T-cell (primary cell): Measurements from ENCODE around the gene ANKRD18A. TPM values are rescaled to one million over a fixed set of nuclear protein-coding genes. Genes with fewer than 3 reads are reported as not detected.

Source experiments
- ATAC-seq, 4 experiments: fragments of 200-7000 bp in 3 of 4; fragments of 150-1000 bp in 1 of 4; cut with Tn5 transposase; replicated peaks in 1 of 4; 1 replicate in 3 of 4; 2 replicates in 1 of 4; pipeline ENCODE4 v1.10.0; 2021; ENCODE audit warnings: moderate library complexity in 3 of 4, mild to moderate bottlenecking in 2 of 4, moderate number of reproducible peaks in 1 of 4
- CTCF ChIA-PET, 2 donors: fragments of 300-600 bp; sonication (Branson Sonifier 250); formaldehyde crosslinking; loops; one replicate each; lab custom pipeline; 2022; ENCODE audit warnings: antibody characterized with exemption in 2 of 2; lab: Charles Lee
- POLR2A ChIA-PET, 2 donors: fragments of 300-600 bp; sonication (Branson Sonifier 250); formaldehyde crosslinking; loops; one replicate each; lab custom pipeline; 2022; ENCODE audit warnings: antibody characterized with exemption in 2 of 2; lab: Charles Lee
- DNase-seq, 35 experiments: peaks; one replicate each; pipeline versions ENCODE4 v3.0.0 to v3.0.0-alpha.2; 2013 to 2023
- H3K27ac ChIP-seq: one replicate; pipeline ENCODE4 v1.5.1; 2013; ENCODE audit warnings: low read length
- H3K27me3 ChIP-seq, 2 experiments: replicated peaks in 1 of 2; 1 replicate in 1 of 2; 2 replicates in 1 of 2; pipeline versions ENCODE4 v1.6.1 to v1.7.0; 2013; ENCODE audit warnings: low read length in 1 of 2, mixed read lengths in 1 of 2; ENCODE audit not compliant: control insufficient read depth in 2 of 2, insufficient read depth in 2 of 2; ENCODE audit errors: extremely low read depth in 1 of 2
- H3K36me3 ChIP-seq, 2 donors: 1 replicate in 1 of 2; 2 replicates in 1 of 2; pipeline versions ENCODE4 v1.6.1 to v1.7.0; 2013; ENCODE audit warnings: low read length in 1 of 2; ENCODE audit not compliant: control insufficient read depth in 2 of 2, insufficient read depth in 1 of 2; ENCODE audit errors: extremely low read depth in 1 of 2
- H3K4me1 ChIP-seq, 2 experiments: 1 replicate in 1 of 2; 2 replicates in 1 of 2; pipeline versions ENCODE4 v1.6.1 to v1.7.0; 2013; ENCODE audit warnings: low read length in 2 of 2, mixed read lengths in 1 of 2; ENCODE audit not compliant: insufficient read depth in 2 of 2, control insufficient read depth in 1 of 2; ENCODE audit errors: extremely low read depth in 1 of 2
- H3K4me3 ChIP-seq, 2 donors: 1 replicate in 1 of 2; 2 replicates in 1 of 2; pipeline versions ENCODE4 v1.5.1 to v1.7.0; 2013; ENCODE audit warnings: mild to moderate bottlenecking in 2 of 2, low read length in 1 of 2, moderate library complexity in 1 of 2; ENCODE audit not compliant: control insufficient read depth in 1 of 2; ENCODE audit errors: extremely low read depth in 1 of 2
- H3K9me3 ChIP-seq: 2 replicates; pipeline ENCODE4 v1.7.0; 2013
- H3K27ac Mint-ChIP-seq, 2 donors: one replicate each; pipeline ENCODE4 v1.8.0; 2020 to 2021; ENCODE audit warnings: mild to moderate bottlenecking in 2 of 2, mixed read lengths in 2 of 2
- H3K27me3 Mint-ChIP-seq, 2 donors: one replicate each; pipeline ENCODE4 v1.8.0; 2021 to 2022; ENCODE audit warnings: mixed read lengths in 2 of 2
- H3K36me3 Mint-ChIP-seq: one replicate; pipeline ENCODE4 v1.8.0; 2021; ENCODE audit warnings: mixed read lengths
- H3K4me1 Mint-ChIP-seq, 3 donors: one replicate each; pipeline ENCODE4 v1.8.0; 2020 to 2022; ENCODE audit warnings: mixed read lengths in 3 of 3, mild to moderate bottlenecking in 1 of 3
- H3K4me3 Mint-ChIP-seq, 3 donors: one replicate each; pipeline ENCODE4 v1.8.0; 2020 to 2022; ENCODE audit warnings: mild to moderate bottlenecking in 3 of 3, mixed read lengths in 3 of 3, moderate library complexity in 3 of 3
- H3K9me3 Mint-ChIP-seq, 3 donors: one replicate each; pipeline ENCODE4 v1.8.0; 2020 to 2022; ENCODE audit warnings: mixed read lengths in 3 of 3
- WGBS: methylation state at CpG from one replicate; pipeline ENCODE4 v1.1.5; 2013; ENCODE audit warnings: missing lambda C conversion rate; ENCODE audit not compliant: insufficient coverage; 5-methylcytosine and 5-hydroxymethylcytosine counted together
- total RNA-seq, 35 experiments: library from RNA in 6 of 35; stranded (reverse) in 6 of 35; fragments of 120-200 nt in 1 of 35; gene quantifications; one replicate each; pipeline versions ENCODE4 v1.2.1 to v1.2.4 and lab custom pipeline; 2013 to 2026

Gene ANKRD18A
- total RNA-seq, 5 donors from 2014 or later (not counting 1 experiment from before 2014, with no cell fraction given), result 1.2 to 16.5 (median 5.1) TPM

- no peak overlapping the region for H3K4me3 ChIP-seq
- Mint-ChIP-seq H3K4me1 (no peaks in the 10 kb centered on the region), H3K4me3 (no peak overlapping the region), H3K27ac (no peak overlapping the region), H3K36me3 (no peaks in the 10 kb centered on the region), H3K27me3 (peaks cover 0 to 11% of the 10 kb centered on the region in 2 donors), H3K9me3 (no peaks in the 10 kb centered on the region)
- DNase-seq (no peak), ATAC-seq (no peak)
- H3K36me3 ChIP-seq, result no peaks in the 10 kb centered on the region
- no peak overlapping the region for H3K27ac ChIP-seq
- CTCF ChIA-PET, result no interaction called here
- H3K27me3 ChIP-seq, result peaks cover 2 to 14% of the 10 kb centered on the region in 2 experiments
- WGBS, result no CpG with 5 or more reads among the region's 3 CpGs
- POLR2A ChIA-PET, result no interaction called here
- H3K9me3 ChIP-seq, result no peaks in the 10 kb centered on the region
- no peaks in the 10 kb centered on the region for H3K4me1 ChIP-seq
These were observed 13.9 kb upstream of the ANKRD18A start for GRCh38 chr9:38634315-38634714.

DNA sequence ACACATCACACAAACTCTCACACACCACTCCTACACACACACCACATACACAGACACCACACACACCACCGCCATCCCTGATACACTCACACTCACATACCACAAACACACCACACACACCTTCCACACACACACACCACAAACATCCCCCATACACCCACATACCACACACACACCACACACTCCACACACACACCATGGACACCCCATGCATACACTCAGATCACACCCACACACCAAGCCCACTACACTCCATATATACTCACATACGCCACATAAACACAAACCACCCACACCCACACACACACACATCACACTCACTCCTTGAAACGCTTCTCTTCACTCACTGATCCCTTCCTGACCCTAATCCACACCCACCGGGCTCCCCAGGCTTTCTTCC is 9.1 kb upstream of the ANKRD18A start:
- Histone ChIP-seq H3K9me3 (peaks cover 2% of the 10 kb centered on the region), H3K4me3 (no peak overlapping the region), H3K36me3 (no peaks in the 10 kb centered on the region), H3K4me1 (no peaks in the 10 kb centered on the region), H3K27ac (no peak overlapping the region), H3K27me3 (peaks cover 4 to 11% of the 10 kb centered on the region in 2 experiments)
- no peak for DNase-seq
- ChIA-PET POLR2A (no interaction called here), CTCF (no interaction called here)
- H3K9me3 Mint-ChIP-seq, result peaks cover 0 to 4% (median 0%) of the 10 kb centered on the region in 3 donors
- WGBS, result 67% methylated on average over 4 of the region's 4 CpGs
- H3K27me3 Mint-ChIP-seq, result peaks cover 5 to 12% of the 10 kb centered on the region in 2 donors
- no peaks in the 10 kb centered on the region for H3K36me3 Mint-ChIP-seq
- no peak overlapping the region for H3K4me3 Mint-ChIP-seq
- H3K27ac Mint-ChIP-seq, result no peak overlapping the region
- ATAC-seq, result no peak
- H3K4me1 Mint-ChIP-seq, result peaks cover 0 to 12% (median 0%) of the 10 kb centered on the region in 3 donors

DNA sequence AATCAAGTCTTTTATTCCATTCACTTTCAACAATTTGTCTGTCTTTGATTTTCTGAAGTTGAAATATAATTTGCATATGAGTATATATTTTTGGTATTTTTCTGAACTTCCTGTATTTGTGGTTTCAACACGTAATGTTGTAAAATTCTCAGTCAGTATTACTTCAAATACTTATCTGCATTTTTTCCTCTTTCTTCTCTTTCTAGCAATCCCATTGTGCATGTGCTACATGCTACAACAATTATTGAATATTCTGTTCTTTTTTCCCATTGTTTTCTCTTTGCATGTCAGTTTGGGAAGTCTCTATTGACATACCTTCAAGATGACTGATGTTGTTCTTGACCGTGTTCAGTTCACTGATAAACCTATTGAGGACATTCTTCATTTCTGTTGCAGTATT is 5.6 kb upstream of the ANKRD18A start:
- Histone ChIP-seq H3K9me3 (peaks cover 9% of the 10 kb centered on the region), H3K36me3 (no peaks in the 10 kb centered on the region), H3K4me1 (peaks cover 0 to 15% of the 10 kb centered on the region in 2 experiments), H3K4me3 (no peak overlapping the region), H3K27me3 (peaks cover 2 to 25% of the 10 kb centered on the region in 2 experiments), H3K27ac (no peak overlapping the region)
- ChIA-PET CTCF (no interaction called here), POLR2A (no interaction called here)
- Mint-ChIP-seq H3K27me3 (peaks cover 16 to 28% of the 10 kb centered on the region in 2 donors), H3K9me3 (peaks cover 0 to 4% (median 0%) of the 10 kb centered on the region in 3 donors), H3K4me3 (no peak overlapping the region), H3K36me3 (no peaks in the 10 kb centered on the region), H3K27ac (no peak overlapping the region), H3K4me1 (peaks cover 10 to 21% (median 11%) of the 10 kb centered on the region in 3 donors)
- DNase-seq (no peak), ATAC-seq (no peak)
- no CpG with 5 or more reads among the region's 2 CpGs for WGBS

DNA sequence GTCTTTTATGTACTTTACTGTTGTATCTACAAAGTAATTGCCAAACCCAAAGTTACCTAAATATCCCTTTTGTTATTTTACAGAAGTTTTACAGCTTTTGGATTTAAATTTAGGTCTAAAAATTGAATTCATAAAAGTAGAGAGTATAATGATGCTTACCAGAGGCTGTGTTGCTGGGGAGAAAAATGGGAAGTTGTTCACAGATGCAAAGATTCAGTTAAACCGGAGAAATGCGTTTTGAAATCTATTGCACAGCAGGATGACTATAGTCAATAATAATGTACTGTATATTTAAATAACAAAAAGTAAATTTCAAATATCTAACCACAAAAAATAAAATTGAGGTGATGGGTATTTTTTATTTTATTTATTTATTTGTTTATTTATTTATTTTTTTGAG is 2.6 kb upstream of the ANKRD18A start:
- Mint-ChIP-seq H3K36me3 (no peaks in the 10 kb centered on the region), H3K4me1 (peaks cover 10 to 32% (median 14%) of the 10 kb centered on the region in 3 donors), H3K4me3 (peak overlapping the region; percentile 78 to 86 (median 83)), H3K27me3 (peaks cover 20 to 42% of the 10 kb centered on the region in 2 donors), H3K27ac (no peak overlapping the region), H3K9me3 (peaks cover 0 to 4% (median 0%) of the 10 kb centered on the region in 3 donors)
- H3K36me3 ChIP-seq, result no peaks in the 10 kb centered on the region
- peaks cover 7 to 31% of the 10 kb centered on the region in 2 experiments for H3K27me3 ChIP-seq
- H3K9me3 ChIP-seq, result peaks cover 9% of the 10 kb centered on the region
- ChIA-PET POLR2A (no interaction called here), CTCF (interaction anchor here in 1 of 2 donors (0.6 kb wide), 1 partner anchor 18 kb away, joined by 4 read pairs; no protein-coding TSS in a partner anchor)
- peaks cover 2 to 27% of the 10 kb centered on the region in 2 experiments for H3K4me1 ChIP-seq
- DNase-seq (no peak), ATAC-seq (no peak)
- H3K4me3 ChIP-seq, result no peak overlapping the region
- no peak overlapping the region for H3K27ac ChIP-seq
- WGBS, result no CpG with 5 or more reads among the region's 2 CpGs

- Histone ChIP-seq H3K27me3 (peaks cover 7 to 30% of the 10 kb centered on the region in 2 experiments), H3K4me3 (peak overlapping the region in 1 of 2 donors; percentile 62), H3K4me1 (peaks cover 2 to 27% of the 10 kb centered on the region in 2 experiments), H3K27ac (no peak overlapping the region), H3K9me3 (peaks cover 9% of the 10 kb centered on the region), H3K36me3 (no peaks in the 10 kb centered on the region)
- Mint-ChIP-seq H3K27me3 (peaks cover 20 to 42% of the 10 kb centered on the region in 2 donors), H3K9me3 (peaks cover 0 to 4% (median 0%) of the 10 kb centered on the region in 3 donors), H3K4me1 (peaks cover 10 to 28% (median 14%) of the 10 kb centered on the region in 3 donors), H3K27ac (peak overlapping the region; percentile 34 to 81), H3K4me3 (peak overlapping the region; percentile 78 to 86 (median 83)), H3K36me3 (no peaks in the 10 kb centered on the region)
- no peak for ATAC-seq
- WGBS, result 11% methylated on average over 19 of the region's 30 CpGs
- DNase-seq, result peak in 4 of 35 experiments; percentile 1 to 10 (median 4)
- POLR2A ChIA-PET, result no interaction called here
- CTCF ChIA-PET, result interaction anchor here in 1 of 2 donors (0.5 kb wide), 1 partner anchor 50 kb away, joined by 5 read pairs; no protein-coding TSS in a partner anchor
These were observed 1.9 kb upstream of the ANKRD18A start for GRCh38 chr9:38622288-38622674.

DNA sequence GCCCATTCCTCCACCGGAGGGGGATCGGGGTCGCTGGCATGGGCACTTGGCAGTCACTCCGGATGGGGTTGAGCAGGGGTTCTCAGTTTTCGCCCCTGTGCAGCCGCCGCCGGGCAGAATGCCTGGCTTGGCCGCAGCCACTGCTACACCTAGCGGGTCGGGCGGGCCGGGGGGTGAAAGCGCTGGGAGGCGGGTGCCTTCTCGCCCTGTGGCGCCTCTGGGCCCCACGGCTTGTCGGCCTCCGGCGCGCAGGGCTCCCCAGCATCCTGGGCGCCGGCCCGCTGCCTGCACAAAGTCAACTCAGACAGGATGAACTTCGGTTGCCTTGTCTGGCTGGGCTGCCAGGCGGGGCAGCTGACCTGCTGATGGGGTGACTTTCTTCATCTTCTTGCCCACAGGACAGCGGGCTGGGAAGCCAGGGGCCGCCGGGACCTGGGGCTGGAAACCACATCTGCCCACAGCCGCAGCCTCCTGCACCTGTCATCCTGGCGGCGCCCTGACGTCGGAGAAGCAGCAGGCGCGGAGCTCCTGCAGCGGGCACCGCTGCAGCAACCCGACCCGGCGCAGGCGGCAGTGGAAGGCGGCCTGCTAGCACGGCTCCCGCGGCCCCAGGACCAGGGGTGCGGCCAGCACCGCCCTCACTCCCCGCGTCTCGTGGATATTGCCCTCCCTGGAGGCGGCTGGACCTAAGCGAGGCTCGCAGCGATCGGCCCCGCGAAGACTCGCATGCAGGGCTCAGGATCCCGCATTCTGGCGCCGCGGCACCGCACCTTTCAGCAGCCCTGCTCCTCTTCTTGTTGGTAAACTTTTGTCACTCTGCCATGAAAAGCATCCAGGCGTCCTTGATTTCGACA is 1.3 kb upstream of the ANKRD18A start:
- ATAC-seq (peak; percentile 51 to 56 (median 52)), DNase-seq (peak in 29 of 35 experiments; percentile 8 to 60 (median 29))
- WGBS, result 3% methylated on average over 65 of the region's 67 CpGs
- Histone ChIP-seq H3K4me1 (peaks cover 2 to 27% of the 10 kb centered on the region in 2 experiments), H3K9me3 (peaks cover 9% of the 10 kb centered on the region), H3K27me3 (peaks cover 7 to 29% of the 10 kb centered on the region in 2 experiments), H3K27ac (no peak overlapping the region), H3K4me3 (peak overlapping the region; percentile 62 to 69), H3K36me3 (no peaks in the 10 kb centered on the region)
- no peaks in the 10 kb centered on the region for H3K36me3 Mint-ChIP-seq
- POLR2A ChIA-PET, result no interaction called here
- peak overlapping the region; percentile 83 to 86 (median 84) for H3K4me3 Mint-ChIP-seq
- CTCF ChIA-PET, result interaction anchor here in 1 of 2 donors (0.5 kb wide), 1 partner anchor 51 kb away, joined by 5 read pairs; no protein-coding TSS in a partner anchor
- H3K27me3 Mint-ChIP-seq, result peaks cover 20 to 42% of the 10 kb centered on the region in 2 donors
- H3K4me1 Mint-ChIP-seq, result peaks cover 10 to 23% (median 14%) of the 10 kb centered on the region in 3 donors
- H3K9me3 Mint-ChIP-seq, result peaks cover 0 to 4% (median 0%) of the 10 kb centered on the region in 3 donors
- peak overlapping the region; percentile 34 to 81 for H3K27ac Mint-ChIP-seq
